Mesenchymal stem cell (in vitro differentiated cells and primary cell): ENCODE results near the gene DCPS.

ENCODE experiments used
- DNase-seq: peaks from one replicate; pipeline ENCODE4 v3.0.0-alpha.2; 2013
- H2AFZ ChIP-seq: one replicate; pipeline ENCODE4 v1.6.1; 2013; ENCODE audit warnings: low read depth, mild to moderate bottlenecking, control low read depth, inconsistent platforms, low read length, moderate library complexity
- H2AK5ac ChIP-seq: 2 replicates; pipeline ENCODE4 v1.6.1; 2013; ENCODE audit warnings: low read length, moderate library complexity, mild to moderate bottlenecking, inconsistent platforms; ENCODE audit not compliant: severe bottlenecking
- H2BK120ac ChIP-seq: one replicate; pipeline ENCODE4 v1.6.1; 2013; ENCODE audit warnings: low read depth, mild to moderate bottlenecking, inconsistent platforms, low read length, moderate library complexity
- H2BK12ac ChIP-seq, 2 experiments: one replicate each; pipeline ENCODE4 v1.6.1; 2013; ENCODE audit warnings: inconsistent platforms in 2 of 2, low read length in 2 of 2, mild to moderate bottlenecking in 2 of 2, moderate library complexity in 2 of 2, control low read depth in 1 of 2
- H2BK15ac ChIP-seq: one replicate; pipeline ENCODE4 v1.6.1; 2013; ENCODE audit warnings: mild to moderate bottlenecking, low read depth, inconsistent platforms; ENCODE audit not compliant: poor library complexity, severe bottlenecking
- H2BK5ac ChIP-seq: 2 replicates; pipeline ENCODE4 v1.6.1; 2013; ENCODE audit warnings: low read depth, mild to moderate bottlenecking, low read length, control low read depth, inconsistent platforms; ENCODE audit not compliant: poor library complexity, severe bottlenecking
- H3K14ac ChIP-seq, 2 experiments: one replicate each; pipeline ENCODE4 v1.6.1; 2013; ENCODE audit warnings: inconsistent platforms in 2 of 2, low read length in 2 of 2, control low read depth in 1 of 2, mild to moderate bottlenecking in 1 of 2, moderate library complexity in 1 of 2
- H3K18ac ChIP-seq, 2 experiments: one replicate each; pipeline ENCODE4 v1.6.1; 2013; ENCODE audit warnings: inconsistent platforms in 2 of 2, low read length in 2 of 2, control low read depth in 1 of 2, low read depth in 1 of 2, mild to moderate bottlenecking in 1 of 2
- H3K23ac ChIP-seq, 2 experiments: one replicate each; pipeline ENCODE4 v1.6.1; 2013; ENCODE audit warnings: inconsistent platforms in 2 of 2, low read length in 2 of 2, mild to moderate bottlenecking in 2 of 2, moderate library complexity in 2 of 2, control low read depth in 1 of 2
- H3K27ac ChIP-seq: 2 replicates; pipeline ENCODE4 v1.5.1; 2013; ENCODE audit warnings: mild to moderate bottlenecking, moderate library complexity, low read length, control low read depth, inconsistent platforms; ENCODE audit not compliant: poor library complexity, severe bottlenecking
- H3K27me3 ChIP-seq, 2 experiments: 2 replicates each; pipeline versions ENCODE4 v1.6.1 to v1.7.0; 2013; ENCODE audit warnings: low read length in 2 of 2, mild to moderate bottlenecking in 2 of 2, moderate library complexity in 2 of 2, control low read depth in 1 of 2, inconsistent platforms in 1 of 2; ENCODE audit not compliant: control insufficient read depth in 1 of 2, insufficient read depth in 1 of 2
- H3K36me3 ChIP-seq, 2 experiments: 2 replicates each; pipeline versions ENCODE4 v1.6.1 to v1.7.0; 2013; ENCODE audit warnings: low read length in 2 of 2, control low read depth in 1 of 2, inconsistent platforms in 1 of 2, low read depth in 1 of 2, mild to moderate bottlenecking in 1 of 2; ENCODE audit not compliant: insufficient read depth in 2 of 2, control insufficient read depth in 1 of 2
- H3K4ac ChIP-seq, 2 experiments: one replicate each; pipeline ENCODE4 v1.6.1; 2013; ENCODE audit warnings: inconsistent platforms in 2 of 2, low read length in 2 of 2, mild to moderate bottlenecking in 2 of 2, moderate library complexity in 2 of 2, control low read depth in 1 of 2, low read depth in 1 of 2
- H3K4me1 ChIP-seq: 2 replicates; pipeline ENCODE4 v1.6.1; 2013; ENCODE audit warnings: low read depth, low read length, control low read depth; ENCODE audit not compliant: control insufficient read depth, insufficient read depth
- H3K4me2 ChIP-seq: 2 replicates; pipeline ENCODE4 v1.6.1; 2013; ENCODE audit warnings: low read length, mild to moderate bottlenecking, inconsistent platforms; ENCODE audit not compliant: poor library complexity, severe bottlenecking
- H3K4me3 ChIP-seq, 2 experiments: 2 replicates each; pipeline versions ENCODE4 v1.5.1 to v1.7.0; 2013; ENCODE audit warnings: low read length in 2 of 2, mild to moderate bottlenecking in 2 of 2, control low read depth in 1 of 2, low read depth in 1 of 2; ENCODE audit not compliant: insufficient read depth in 1 of 2
- H3K79me1 ChIP-seq: replicated peaks from 2 replicates; pipeline ENCODE4 v1.6.1; 2013; ENCODE audit warnings: mild to moderate bottlenecking, control low read depth, low read length, inconsistent platforms; ENCODE audit not compliant: poor library complexity, severe bottlenecking
- H3K9ac ChIP-seq: 2 replicates; pipeline ENCODE4 v1.7.0; 2013; ENCODE audit warnings: mild to moderate bottlenecking, low read length, moderate library complexity
- H3K9me3 ChIP-seq: 2 replicates; pipeline ENCODE4 v1.7.0; 2013; ENCODE audit warnings: mild to moderate bottlenecking, low read length; ENCODE audit not compliant: control insufficient read depth
- H4K8ac ChIP-seq: one replicate; pipeline ENCODE4 v1.6.1; 2013; ENCODE audit warnings: inconsistent platforms, mild to moderate bottlenecking, low read length, moderate library complexity
- H4K91ac ChIP-seq: one replicate; pipeline ENCODE4 v1.6.1; 2013; ENCODE audit warnings: mild to moderate bottlenecking, low read length, inconsistent platforms
- WGBS: methylation state at CpG from one replicate; pipeline ENCODE4 v1.1.7; 2013; ENCODE audit warnings: mixed read lengths; 5-methylcytosine and 5-hydroxymethylcytosine counted together

DCPS gene

GRCh38 chr11:126281245-126281644 is 22.6 kb upstream of the DCPS start:
- H3K4me3 ChIP-seq, result no peak overlapping the region
- H2AK5ac ChIP-seq, result no peak overlapping the region
- H3K27ac ChIP-seq, result no peak overlapping the region
- H3K27me3 ChIP-seq, result no peaks in the 10 kb centered on the region
- H4K8ac ChIP-seq, result no peak overlapping the region
- peaks cover 1% of the 10 kb centered on the region for H3K79me1 ChIP-seq
- no peak overlapping the region for H3K4me2 ChIP-seq
- peaks cover 14% of the 10 kb centered on the region for H3K4me1 ChIP-seq
- WGBS, result 90% methylated on average over 6 of the region's 6 CpGs
- H2AFZ ChIP-seq, result no peak overlapping the region
- DNase-seq, result no peak
- no peak overlapping the region for H2BK12ac ChIP-seq
- H3K9me3 ChIP-seq, result no peaks in the 10 kb centered on the region
- H3K9ac ChIP-seq, result no peak overlapping the region
- H3K14ac ChIP-seq, result no peak overlapping the region
- H3K23ac ChIP-seq, result no peak overlapping the region
- no peak overlapping the region for H2BK15ac ChIP-seq
- H2BK5ac ChIP-seq, result no peak overlapping the region
- H2BK120ac ChIP-seq, result no peak overlapping the region
- H3K18ac ChIP-seq, result no peak overlapping the region
- peaks cover 14 to 29% of the 10 kb centered on the region in 2 experiments for H3K36me3 ChIP-seq
- H4K91ac ChIP-seq, result no peak overlapping the region
- H3K4ac ChIP-seq, result no peak overlapping the region

GRCh38 chr11:126281666-126282175 is 22.1 kb upstream of the DCPS start:
- Histone ChIP-seq H2BK5ac (no peak overlapping the region), H3K18ac (no peak overlapping the region), H4K8ac (no peak overlapping the region), H3K9ac (peak overlapping the region; percentile 96), H4K91ac (peak overlapping the region; percentile 37), H3K14ac (no peak overlapping the region), H3K23ac (no peak overlapping the region), H3K4me3 (peak overlapping the region in 1 of 2 experiments; percentile 88), H2BK12ac (no peak overlapping the region), H3K27ac (no peak overlapping the region), H2AK5ac (no peak overlapping the region), H3K4me1 (peaks cover 14% of the 10 kb centered on the region), H3K27me3 (no peaks in the 10 kb centered on the region), H3K36me3 (peaks cover 11 to 27% of the 10 kb centered on the region in 2 experiments), H3K79me1 (peaks cover 3% of the 10 kb centered on the region), H2AFZ (no peak overlapping the region), H3K9me3 (no peaks in the 10 kb centered on the region), H2BK15ac (no peak overlapping the region), H2BK120ac (no peak overlapping the region), H3K4ac (no peak overlapping the region), H3K4me2 (no peak overlapping the region)
- 96% methylated on average over 9 of the region's 10 CpGs for WGBS
- no peak for DNase-seq

- Histone ChIP-seq H3K4me2 (peak overlapping the region; percentile 80), H3K27ac (peak overlapping the region; percentile 30), H2AFZ (peak overlapping the region; percentile 91), H3K4me3 (peak overlapping the region; percentile 11 to 88), H3K18ac (no peak overlapping the region), H2BK120ac (no peak overlapping the region), H3K9me3 (no peaks in the 10 kb centered on the region), H3K14ac (peak overlapping the region in 1 of 2 experiments; percentile 6), H4K91ac (no peak overlapping the region), H2BK5ac (no peak overlapping the region), H4K8ac (peak overlapping the region; percentile 20), H3K4ac (peak overlapping the region in 1 of 2 experiments; percentile 3), H3K23ac (no peak overlapping the region), H3K27me3 (no peaks in the 10 kb centered on the region), H3K36me3 (peaks cover 5 to 24% of the 10 kb centered on the region in 2 experiments), H2BK12ac (no peak overlapping the region), H3K9ac (peak overlapping the region; percentile 96), H2BK15ac (no peak overlapping the region), H2AK5ac (no peak overlapping the region), H3K4me1 (peaks cover 14% of the 10 kb centered on the region), H3K79me1 (peaks cover 6% of the 10 kb centered on the region)
- peak; percentile 38 for DNase-seq
- WGBS, result 24% methylated on average over 11 of the region's 15 CpGs
Observed at GRCh38 chr11:126282361-126282735, 21.5 kb upstream of the DCPS start.

- DNase-seq, result peak; percentile 77
- peak within 1 kb of the TSS in 1 of 2 experiments; percentile 71 for H3K4ac ChIP-seq
- WGBS, result under 1% methylated on average over 68 of the region's 82 CpGs
- peak within 1 kb of the TSS; percentile 47 for H4K8ac ChIP-seq
- peak within 1 kb of the TSS in 1 of 2 experiments; percentile 51 for H2BK12ac ChIP-seq
- H3K9ac ChIP-seq, result peak within 1 kb of the TSS; percentile 96
- no peak within 1 kb of the TSS for H2AK5ac ChIP-seq
- H3K23ac ChIP-seq, result peak within 1 kb of the TSS in 1 of 2 experiments; percentile 18
- no peak within 1 kb of the TSS for H2BK120ac ChIP-seq
- peak within 1 kb of the TSS; percentile 69 for H3K27ac ChIP-seq
- peak within 1 kb of the TSS in 1 of 2 experiments; percentile 83 for H3K14ac ChIP-seq
- peak within 1 kb of the TSS; percentile 37 for H4K91ac ChIP-seq
- H3K36me3 ChIP-seq, result peaks cover 0 to 19% of the 10 kb centered on the region in 2 experiments
- peak within 1 kb of the TSS; percentile 58 to 94 for H3K18ac ChIP-seq
- H3K4me1 ChIP-seq, result peaks cover 14% of the 10 kb centered on the region
- peak within 1 kb of the TSS; percentile 55 for H2BK15ac ChIP-seq
- H3K9me3 ChIP-seq, result no peaks in the 10 kb centered on the region
- H2BK5ac ChIP-seq, result peak within 1 kb of the TSS; percentile 22
- peak within 1 kb of the TSS; percentile 74 to 88 for H3K4me3 ChIP-seq
- H3K79me1 ChIP-seq, result peaks cover 6% of the 10 kb centered on the region
- peak within 1 kb of the TSS; percentile 80 for H3K4me2 ChIP-seq
- H3K27me3 ChIP-seq, result no peaks in the 10 kb centered on the region
- peak within 1 kb of the TSS; percentile 91 for H2AFZ ChIP-seq
Observed at GRCh38 chr11:126282736-126283591, 20.9 kb upstream of the DCPS start, which contains the start of gene TIRAP. Gene TIRAP (plus strand): TSS chr11:126283093. CDS start chr11:126290895, 7,802 bp downstream.
